ENCODE data around the gene SOX5.
"Not testable (repeated sequence)": the region's sequence is repeated elsewhere in the genome, so short reads cannot be mapped to it uniquely, and the experiment has no call there.

DNA sequence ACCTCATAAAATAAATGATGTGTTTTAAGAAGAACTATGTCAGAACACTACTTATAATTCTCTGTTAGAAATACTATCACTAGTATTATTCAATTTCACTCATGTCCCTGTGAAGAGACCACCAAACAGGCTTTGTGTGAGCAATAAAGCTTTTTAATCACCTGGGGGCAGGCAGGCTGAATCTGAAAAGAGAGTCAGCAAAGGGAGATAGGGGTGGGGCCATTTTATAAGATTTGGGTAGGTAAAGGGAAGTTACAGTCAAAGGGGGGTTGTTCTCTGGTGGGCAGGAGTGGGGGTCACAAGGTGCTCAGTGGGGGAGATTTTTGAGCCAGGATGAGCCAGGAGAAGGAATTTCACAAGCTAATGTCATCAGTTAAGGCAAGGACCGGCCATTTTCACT is 443.7 kb downstream of the SOX5 start:
- not testable (repeated sequence) for TF ChIP-seq CHD1, CEBPB (IDR thresholded peaks at IDR 0.05; ENCODE audit: low read depth, low read length)
- TF ChIP-seq, protein P1, sequence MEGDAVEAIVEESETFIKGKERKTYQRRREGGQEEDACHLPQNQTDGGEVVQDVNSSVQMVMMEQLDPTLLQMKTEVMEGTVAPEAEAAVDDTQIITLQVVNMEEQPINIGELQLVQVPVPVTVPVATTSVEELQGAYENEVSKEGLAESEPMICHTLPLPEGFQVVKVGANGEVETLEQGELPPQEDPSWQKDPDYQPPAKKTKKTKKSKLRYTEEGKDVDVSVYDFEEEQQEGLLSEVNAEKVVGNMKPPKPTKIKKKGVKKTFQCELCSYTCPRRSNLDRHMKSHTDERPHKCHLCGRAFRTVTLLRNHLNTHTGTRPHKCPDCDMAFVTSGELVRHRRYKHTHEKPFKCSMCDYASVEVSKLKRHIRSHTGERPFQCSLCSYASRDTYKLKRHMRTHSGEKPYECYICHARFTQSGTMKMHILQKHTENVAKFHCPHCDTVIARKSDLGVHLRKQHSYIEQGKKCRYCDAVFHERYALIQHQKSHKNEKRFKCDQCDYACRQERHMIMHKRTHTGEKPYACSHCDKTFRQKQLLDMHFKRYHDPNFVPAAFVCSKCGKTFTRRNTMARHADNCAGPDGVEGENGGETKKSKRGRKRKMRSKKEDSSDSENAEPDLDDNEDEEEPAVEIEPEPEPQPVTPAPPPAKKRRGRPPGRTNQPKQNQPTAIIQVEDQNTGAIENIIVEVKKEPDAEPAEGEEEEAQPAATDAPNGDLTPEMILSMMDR (IDR thresholded peaks at IDR 0.05; ENCODE audit: control extremely low read depth in 1 of 3, insufficient read depth in 1 of 3, low read depth in 1 of 3, low read length in 3 of 3): not testable (repeated sequence)
